Mammary epithelial cell (primary cell): ENCODE measurements around the gene SUN2.

Experiments
- CTCF ChIP-seq, 2 donors: IDR thresholded peaks in 1 of 2; conservative IDR thresholded peaks in 1 of 2; 2 replicates each; pipeline ENCODE4 v1.5.1; 2011 to 2012; ENCODE audit warnings: inconsistent platforms in 2 of 2, low read length in 2 of 2, mild to moderate bottlenecking in 2 of 2, control low read depth in 1 of 2, low read depth in 1 of 2; ENCODE audit not compliant: insufficient read depth in 1 of 2; ENCODE audit errors: extremely low read depth in 1 of 2
- EZH2 ChIP-seq: IDR thresholded peaks from 2 replicates; pipeline ENCODE4 v1.6.1; 2012; ENCODE audit warnings: low read length, inconsistent platforms, borderline replicate concordance

- no peak for TF ChIP-seq CTCF (conservative IDR thresholded peaks at IDR 0.05 in 1 of 2, IDR thresholded peaks at IDR 0.05 in 1 of 2; ENCODE audit: extremely low read depth in 1 of 2, insufficient read depth in 1 of 2, low read depth in 1 of 2, low read length in 2 of 2)
- TF ChIP-seq EZH2: no peak
Measured at GRCh38 chr22:38754751-38755154, 1.0 kb downstream of the SUN2 start.
